Lower lobe of right lung (tissue), 2 donors: ENCODE results near the gene MYO1D. TPM values are rescaled to one million over a fixed set of nuclear protein-coding genes. Genes with fewer than 3 reads are reported as not detected.

ENCODE experiments used
- ATAC-seq, 2 donors: fragments of 200-7000 bp; cut with Tn5 transposase; one replicate each; pipeline ENCODE4 v1.9.1; 2020 to 2022; ENCODE audit warnings: mild to moderate bottlenecking in 2 of 2, moderate library complexity in 2 of 2
- DNase-seq: peaks from one replicate; pipeline ENCODE4 v3.0.0-alpha.2; 2020
- H3K27ac ChIP-seq: fragments of 200-600 bp; one replicate; pipeline ENCODE4 v1.8.0; 2022
- H3K27me3 ChIP-seq: fragments of 200-600 bp; one replicate; pipeline ENCODE4 v1.8.0; 2022; ENCODE audit warnings: low read depth
- H3K36me3 ChIP-seq: fragments of 200-600 bp; one replicate; pipeline ENCODE4 v1.8.0; 2022; ENCODE audit warnings: mild to moderate bottlenecking
- H3K4me1 ChIP-seq: fragments of 200-600 bp; one replicate; pipeline ENCODE4 v1.8.0; 2022
- H3K4me3 ChIP-seq: fragments of 200-600 bp; one replicate; pipeline ENCODE4 v1.8.0; 2022; ENCODE audit warnings: mild to moderate bottlenecking
- H3K9me3 ChIP-seq: fragments of 200-600 bp; one replicate; pipeline ENCODE4 v1.8.0; 2022
- CTCF ChIP-seq: fragments of 200-600 bp; IDR thresholded peaks from one replicate; pipeline ENCODE4 v1.8.0; 2022; ENCODE audit warnings: antibody characterized with exemption, mild to moderate bottlenecking
- intact Hi-C: fragments of 100-400 bp; cut with DNase I; formaldehyde crosslinking; loops from one replicate; pipeline ENCODE4 v1.11.0; 2022
- total RNA-seq: library from RNA; stranded (reverse); fragmentation: NEBNext Ultra II Directional; extraction: Animal tissue kit (Norgen Biotek cat#: 25700); gene quantifications from one replicate; pipeline ENCODE4 v1.2.1, GENCODE V29; 2021
- donor health status: DM: no; HTN: yes; CAD: no; lungs with severe emphysema.

MYO1D gene
- total RNA-seq, 1 donor from 2014 or later = 58.0 TPM

DNA sequence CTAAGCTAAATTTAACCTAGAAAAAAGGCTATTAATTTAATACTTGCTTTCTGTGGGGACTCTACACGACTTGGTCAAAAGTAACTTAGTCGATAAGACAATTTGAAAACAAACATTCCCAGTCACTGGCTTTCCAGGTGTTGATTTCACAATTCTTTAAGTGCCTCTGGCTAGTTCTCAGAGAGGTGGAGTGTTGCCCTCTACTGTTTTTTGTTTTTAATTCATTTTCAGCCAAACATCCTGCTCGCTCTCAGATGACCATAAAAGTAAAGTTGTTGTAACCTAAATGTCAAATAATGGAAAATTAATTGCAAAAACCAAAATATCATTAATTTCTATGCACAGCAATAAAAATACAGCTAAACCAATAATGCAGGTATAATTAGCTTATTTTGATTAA lies 107.1 kb downstream of the MYO1D start:
- no peaks in the 10 kb centered on the region for H3K4me1 ChIP-seq
- ATAC-seq = peak in 1 of 2 donors; percentile 37
- H3K27me3 ChIP-seq = no peaks in the 10 kb centered on the region
- no peak overlapping the region for H3K4me3 ChIP-seq
- no peak overlapping the region for H3K27ac ChIP-seq
- intact Hi-C loops = no loop called here
- peak; percentile 13 for TF ChIP-seq CTCF
- H3K9me3 ChIP-seq = no peaks in the 10 kb centered on the region
- peaks cover 19% of the 10 kb centered on the region for H3K36me3 ChIP-seq
- DNase-seq = no peak

GRCh38 chr17:32763855-32764439 lies 113.0 kb downstream of the MYO1D start:
- Histone ChIP-seq H3K27ac (no peak overlapping the region), H3K9me3 (no peaks in the 10 kb centered on the region), H3K4me1 (no peaks in the 10 kb centered on the region), H3K4me3 (no peak overlapping the region), H3K27me3 (no peaks in the 10 kb centered on the region), H3K36me3 (peaks cover 42% of the 10 kb centered on the region)
- no peak for TF ChIP-seq CTCF
- intact Hi-C loops = no loop called here
- DNase-seq (no peak), ATAC-seq (no peak)

- Histone ChIP-seq H3K4me3 (no peak overlapping the region), H3K27ac (no peak overlapping the region), H3K27me3 (no peaks in the 10 kb centered on the region), H3K36me3 (peaks cover 37% of the 10 kb centered on the region), H3K4me1 (no peaks in the 10 kb centered on the region), H3K9me3 (no peaks in the 10 kb centered on the region)
- DNase-seq = no peak
- no peak for TF ChIP-seq CTCF
- intact Hi-C loops = no loop called here
- ATAC-seq = no peak
Measured at GRCh38 chr17:32759476-32759875, 117.4 kb downstream of the MYO1D start.

GRCh38 chr17:32757963-32758362 lies 119.0 kb downstream of the MYO1D start:
- H3K9me3 ChIP-seq = no peaks in the 10 kb centered on the region
- H3K27me3 ChIP-seq = no peaks in the 10 kb centered on the region
- ATAC-seq = no peak
- TF ChIP-seq CTCF = no peak
- no peak overlapping the region for H3K27ac ChIP-seq
- DNase-seq = no peak
- H3K4me1 ChIP-seq = no peaks in the 10 kb centered on the region
- peaks cover 28% of the 10 kb centered on the region for H3K36me3 ChIP-seq
- intact Hi-C loops = no loop called here
- H3K4me3 ChIP-seq = no peak overlapping the region

GRCh38 chr17:32756696-32757095 lies 120.2 kb downstream of the MYO1D start:
- TF ChIP-seq CTCF = no peak
- ATAC-seq (no peak), DNase-seq (no peak)
- Histone ChIP-seq H3K9me3 (no peaks in the 10 kb centered on the region), H3K27me3 (no peaks in the 10 kb centered on the region), H3K27ac (no peak overlapping the region), H3K4me3 (no peak overlapping the region), H3K4me1 (no peaks in the 10 kb centered on the region), H3K36me3 (peaks cover 28% of the 10 kb centered on the region)
- intact Hi-C loops = no loop called here
